Activated B cell treated with CpG ODN at 0.5 μM for 24 hours (primary cell): ENCODE results near the gene KAZN. TPM values are rescaled to one million over a fixed set of nuclear protein-coding genes. Genes with fewer than 3 reads are reported as not detected.

ENCODE experiments used
- ATAC-seq: fragments of 200-7000 bp; cut with Tn5 transposase; one replicate; pipeline ENCODE4 v1.10.0; 2021; ENCODE audit warnings: low read depth, mild to moderate bottlenecking, moderate library complexity
- CTCF ChIA-PET: fragments of 350-600 bp; sonication (Branson Sonifier 250); formaldehyde crosslinking; loops from one replicate; lab custom pipeline; 2021; ENCODE audit warnings: antibody characterized with exemption; lab: Charles Lee
- POLR2A ChIA-PET: fragments of 350-600 bp; sonication (Branson Sonifier 250); formaldehyde crosslinking; loops from one replicate; lab custom pipeline; 2021; ENCODE audit warnings: antibody characterized with exemption; lab: Charles Lee
- DNase-seq: peaks from one replicate; pipeline ENCODE4 v3.0.0; 2022
- H3K27ac Mint-ChIP-seq: one replicate; pipeline ENCODE4 v1.8.0; 2020; ENCODE audit warnings: mixed read lengths
- H3K27me3 Mint-ChIP-seq: one replicate; pipeline ENCODE4 v1.8.0; 2021; ENCODE audit warnings: mixed read lengths
- H3K36me3 Mint-ChIP-seq: one replicate; pipeline ENCODE4 v1.8.0; 2021; ENCODE audit warnings: low read depth, mixed read lengths
- H3K4me1 Mint-ChIP-seq: one replicate; pipeline ENCODE4 v1.8.0; 2021; ENCODE audit warnings: mixed read lengths
- H3K4me3 Mint-ChIP-seq: one replicate; pipeline ENCODE4 v1.8.0; 2020; ENCODE audit warnings: mild to moderate bottlenecking, mixed read lengths
- H3K9me3 Mint-ChIP-seq: one replicate; pipeline ENCODE4 v1.8.0; 2020; ENCODE audit warnings: mixed read lengths
- CTCF ChIP-seq: fragments of 200-600 bp; IDR thresholded peaks from one replicate; pipeline ENCODE4 v1.8.0; 2022; ENCODE audit warnings: antibody characterized with exemption, mild to moderate bottlenecking
- intact Hi-C: fragments of 100-400 bp; cut with micrococcal nuclease; formaldehyde crosslinking; loops from one replicate; pipeline ENCODE4 v1.15.1; 2024
- total RNA-seq: library from RNA; stranded (reverse); gene quantifications from 2 replicates; pipeline ENCODE4 v1.2.3, GENCODE V29; 2022

Gene KAZN
- total RNA-seq, 1 donor from 2014 or later: 0.73 TPM

DNA sequence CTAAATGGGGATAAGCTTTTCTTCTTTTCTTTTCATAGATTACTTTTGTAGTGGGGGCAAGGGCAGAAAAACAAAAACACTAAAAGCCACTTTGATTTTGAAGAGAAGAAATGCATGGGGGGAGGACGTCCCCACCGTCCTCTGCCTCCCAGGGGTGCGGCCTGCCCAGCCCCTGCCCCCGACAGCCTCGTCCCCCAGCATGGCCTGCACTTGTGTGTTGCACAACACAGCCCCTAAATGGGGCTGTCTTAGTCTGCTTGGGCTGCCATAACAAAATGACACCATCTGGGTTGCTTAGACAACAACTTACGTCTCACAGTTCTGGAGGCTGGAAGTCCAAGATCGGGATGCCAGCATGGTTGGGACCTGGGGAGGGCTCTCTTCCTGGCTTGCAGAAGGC lies 497.8 kb downstream of the KAZN start:
- H3K4me3 Mint-ChIP-seq: no peak overlapping the region

DNA sequence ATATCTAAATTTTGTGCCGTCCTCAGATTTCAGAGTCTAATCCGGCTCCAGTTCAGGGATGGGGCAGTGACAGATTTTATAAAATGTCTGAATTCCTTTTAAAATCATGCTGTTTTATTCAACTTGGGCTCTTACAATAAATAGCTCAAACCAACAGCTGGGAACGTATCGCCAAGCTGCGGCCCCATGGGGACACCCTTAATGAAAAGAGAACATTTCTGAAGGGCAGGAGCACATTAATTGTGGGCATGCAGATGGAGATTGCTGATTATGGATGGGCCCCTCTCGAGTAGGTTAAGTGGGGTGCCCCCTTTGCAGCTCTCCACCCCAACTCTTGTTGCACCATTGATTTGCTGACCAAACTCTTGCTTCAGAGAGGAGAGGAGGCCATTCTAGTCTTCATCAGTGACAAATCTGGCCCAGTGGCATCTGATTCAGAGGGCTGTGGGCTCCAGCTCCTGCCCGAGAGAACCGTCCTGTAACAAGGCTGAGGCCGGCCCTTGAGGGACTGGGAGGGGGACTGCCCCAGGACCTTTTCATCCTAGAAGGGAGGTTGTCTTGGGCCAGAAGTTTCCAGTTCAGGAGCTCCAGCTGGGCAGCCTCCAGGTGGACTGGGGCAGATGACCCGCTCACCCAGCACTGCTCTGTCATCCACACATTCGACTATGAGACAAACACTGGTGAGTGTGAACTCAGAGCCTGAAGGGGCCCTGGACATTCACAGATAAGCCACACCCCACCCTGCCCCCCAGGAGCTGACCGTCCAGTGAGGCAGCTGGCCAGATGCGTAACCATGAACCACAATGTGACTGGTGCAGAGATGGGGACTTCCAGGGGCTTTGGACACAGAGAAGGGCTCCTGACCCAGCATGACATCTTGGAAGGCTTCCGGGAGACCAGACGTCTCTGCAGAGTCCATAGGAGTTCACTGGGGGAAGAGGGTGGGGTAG lies 500.0 kb downstream of the KAZN start:
- no peak overlapping the region for H3K27ac Mint-ChIP-seq
- no peaks in the 10 kb centered on the region for H3K36me3 Mint-ChIP-seq

More for the DNA sequence above, 497.8 kb downstream of the KAZN start:
- Mint-ChIP-seq H3K27ac (no peak overlapping the region), H3K9me3 (no peaks in the 10 kb centered on the region), H3K27me3 (peaks cover 14% of the 10 kb centered on the region), H3K36me3 (no peaks in the 10 kb centered on the region), H3K4me1 (peaks cover 18% of the 10 kb centered on the region)
- ATAC-seq (no peak), DNase-seq (no peak)
- POLR2A ChIA-PET: no interaction called here
- intact Hi-C loops: no loop called here
- no peak for TF ChIP-seq CTCF
- CTCF ChIA-PET: no interaction called here

GRCh38 chr1:15099441-15100120 lies 501.1 kb downstream of the KAZN start:
- H3K27ac Mint-ChIP-seq: no peak overlapping the region
- intact Hi-C loops: no loop called here
- ATAC-seq: no peak
- H3K4me3 Mint-ChIP-seq: no peak overlapping the region
- CTCF ChIA-PET: interaction anchor here (0.5 to 2.3 kb wide), 4 partner anchors 9 to 1409 kb away, joined by 3 to 8 read pairs (median 4); no protein-coding TSS in a partner anchor
- POLR2A ChIA-PET: no interaction called here
- no peaks in the 10 kb centered on the region for H3K36me3 Mint-ChIP-seq
- H3K4me1 Mint-ChIP-seq: peaks cover 18% of the 10 kb centered on the region
- H3K27me3 Mint-ChIP-seq: peaks cover 21% of the 10 kb centered on the region
- H3K9me3 Mint-ChIP-seq: no peaks in the 10 kb centered on the region
- no peak for TF ChIP-seq CTCF
- DNase-seq: no peak

More for the DNA sequence above, 500.0 kb downstream of the KAZN start:
- intact Hi-C loops: no loop called here
- ChIA-PET CTCF (interaction anchor here (2.3 kb wide), 1 partner anchor 319 kb away, joined by 8 read pairs; no protein-coding TSS in a partner anchor), POLR2A (no interaction called here)
- no peak overlapping the region for H3K4me3 Mint-ChIP-seq
- no peak for TF ChIP-seq CTCF
- no peak for ATAC-seq
- peaks cover 21% of the 10 kb centered on the region for H3K27me3 Mint-ChIP-seq
- H3K4me1 Mint-ChIP-seq: peaks cover 18% of the 10 kb centered on the region
- H3K9me3 Mint-ChIP-seq: no peaks in the 10 kb centered on the region
- DNase-seq: no peak

DNA sequence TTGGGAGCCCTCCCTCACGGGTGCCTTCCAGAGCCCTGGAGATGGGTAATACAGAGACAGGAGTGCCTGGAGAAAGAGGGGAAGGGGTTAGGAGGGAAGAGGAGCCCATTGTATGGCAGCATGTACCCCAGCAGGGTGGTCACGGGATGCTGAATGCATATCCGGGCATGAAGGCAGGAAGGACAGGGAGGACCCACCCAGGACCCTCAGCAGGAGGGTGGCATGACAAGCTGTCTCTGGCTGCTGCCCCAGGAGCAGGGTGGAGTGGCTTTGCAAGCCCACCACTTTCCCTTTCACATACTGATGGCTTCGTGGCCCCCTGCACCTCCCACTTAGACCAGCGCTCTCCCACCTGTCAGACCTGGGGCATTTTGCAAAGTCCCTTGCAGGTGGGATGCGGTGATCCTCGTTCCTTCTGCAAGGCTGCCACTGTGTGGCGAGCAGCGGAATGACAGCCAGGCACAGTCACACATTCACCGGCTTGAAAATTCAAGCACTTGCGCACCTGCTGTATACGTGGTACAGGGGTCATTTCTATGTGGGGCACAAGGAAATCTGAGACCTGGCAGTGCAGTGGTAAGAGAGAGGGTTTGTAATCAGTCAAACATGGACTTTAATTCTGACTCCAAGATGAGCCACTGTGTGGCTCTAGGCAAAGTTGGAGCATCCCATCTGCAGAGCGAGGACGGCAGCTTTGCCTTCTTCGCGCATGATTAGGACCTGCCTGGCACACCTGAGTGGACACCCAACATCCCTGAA lies 501.8 kb downstream of the KAZN start:
- CTCF ChIA-PET: interaction anchor here (0.5 to 2.3 kb wide), 3 partner anchors 10 to 1409 kb away, joined by 4 to 8 read pairs (median 4); no protein-coding TSS in a partner anchor
- H3K27ac Mint-ChIP-seq: no peak overlapping the region
- peaks cover 3% of the 10 kb centered on the region for H3K9me3 Mint-ChIP-seq
- POLR2A ChIA-PET: no interaction called here
- H3K4me1 Mint-ChIP-seq: peaks cover 13% of the 10 kb centered on the region
- peak; percentile 82 for TF ChIP-seq CTCF
- no peak overlapping the region for H3K4me3 Mint-ChIP-seq
- H3K27me3 Mint-ChIP-seq: peaks cover 21% of the 10 kb centered on the region
- peak; percentile 31 for DNase-seq
- no peaks in the 10 kb centered on the region for H3K36me3 Mint-ChIP-seq
- peak; percentile 52 for ATAC-seq
- intact Hi-C loops: no loop called here
